ENCODE measurements around the gene FAM32A.
"Not testable (repeated sequence)": the region's sequence is repeated elsewhere in the genome, so short reads cannot be mapped to it uniquely, and the experiment has no call there.

The FAM32A gene

GRCh38 chr19:16175954-16176353 is 9.3 kb upstream of the FAM32A start:
- TF ChIP-seq, protein P1, sequence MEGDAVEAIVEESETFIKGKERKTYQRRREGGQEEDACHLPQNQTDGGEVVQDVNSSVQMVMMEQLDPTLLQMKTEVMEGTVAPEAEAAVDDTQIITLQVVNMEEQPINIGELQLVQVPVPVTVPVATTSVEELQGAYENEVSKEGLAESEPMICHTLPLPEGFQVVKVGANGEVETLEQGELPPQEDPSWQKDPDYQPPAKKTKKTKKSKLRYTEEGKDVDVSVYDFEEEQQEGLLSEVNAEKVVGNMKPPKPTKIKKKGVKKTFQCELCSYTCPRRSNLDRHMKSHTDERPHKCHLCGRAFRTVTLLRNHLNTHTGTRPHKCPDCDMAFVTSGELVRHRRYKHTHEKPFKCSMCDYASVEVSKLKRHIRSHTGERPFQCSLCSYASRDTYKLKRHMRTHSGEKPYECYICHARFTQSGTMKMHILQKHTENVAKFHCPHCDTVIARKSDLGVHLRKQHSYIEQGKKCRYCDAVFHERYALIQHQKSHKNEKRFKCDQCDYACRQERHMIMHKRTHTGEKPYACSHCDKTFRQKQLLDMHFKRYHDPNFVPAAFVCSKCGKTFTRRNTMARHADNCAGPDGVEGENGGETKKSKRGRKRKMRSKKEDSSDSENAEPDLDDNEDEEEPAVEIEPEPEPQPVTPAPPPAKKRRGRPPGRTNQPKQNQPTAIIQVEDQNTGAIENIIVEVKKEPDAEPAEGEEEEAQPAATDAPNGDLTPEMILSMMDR (IDR thresholded peaks at IDR 0.05; ENCODE audit: low read depth, low read length), result no peak
- in situ Hi-C loops (cut with HindIII; ENCODE audit: low sequenced_read_pairs), result no loop called here
- H3K4me3 ChIP-seq (ENCODE audit: low read depth, low read length), result no peak overlapping the region
- DNase-seq (ENCODE audit: low read depth, low spot score), result no peak

GRCh38 chr19:16178866-16179265 is 6.3 kb upstream of the FAM32A start:
- DNase-seq (ENCODE audit: low read depth, low spot score); H3K4me3 ChIP-seq (ENCODE audit: low read depth, low read length); in situ Hi-C loops (cut with HindIII; ENCODE audit: low sequenced_read_pairs): not testable (repeated sequence)

DNA sequence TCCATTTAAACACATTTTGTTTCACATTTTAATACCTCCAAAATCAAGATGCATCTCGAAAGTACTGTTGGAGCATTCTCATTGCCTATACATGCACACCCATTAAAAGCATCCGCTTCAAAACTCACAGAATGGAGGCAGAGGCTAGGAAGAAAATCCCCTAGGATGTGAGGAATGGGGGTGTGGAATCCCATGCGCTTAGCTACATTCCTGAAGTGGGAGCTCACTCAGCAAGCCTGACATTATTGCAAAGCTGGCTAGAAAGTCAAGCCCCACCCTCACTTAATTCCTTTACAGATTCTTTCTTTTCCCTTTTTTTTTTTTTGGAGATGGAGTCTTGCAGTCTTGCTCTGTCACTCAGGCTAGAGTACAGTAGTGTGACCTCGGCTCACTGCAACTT is 4.6 kb upstream of the FAM32A start:
- in situ Hi-C loops (cut with HindIII; ENCODE audit: low sequenced_read_pairs), result no loop called here
- peak; percentile 58 for DNase-seq (ENCODE audit: low read depth, low spot score)
- TF ChIP-seq, protein P1 (IDR thresholded peaks at IDR 0.05; ENCODE audit: low read depth, low read length), result no peak
- no peak overlapping the region for H3K4me3 ChIP-seq (ENCODE audit: low read depth, low read length)

DNA sequence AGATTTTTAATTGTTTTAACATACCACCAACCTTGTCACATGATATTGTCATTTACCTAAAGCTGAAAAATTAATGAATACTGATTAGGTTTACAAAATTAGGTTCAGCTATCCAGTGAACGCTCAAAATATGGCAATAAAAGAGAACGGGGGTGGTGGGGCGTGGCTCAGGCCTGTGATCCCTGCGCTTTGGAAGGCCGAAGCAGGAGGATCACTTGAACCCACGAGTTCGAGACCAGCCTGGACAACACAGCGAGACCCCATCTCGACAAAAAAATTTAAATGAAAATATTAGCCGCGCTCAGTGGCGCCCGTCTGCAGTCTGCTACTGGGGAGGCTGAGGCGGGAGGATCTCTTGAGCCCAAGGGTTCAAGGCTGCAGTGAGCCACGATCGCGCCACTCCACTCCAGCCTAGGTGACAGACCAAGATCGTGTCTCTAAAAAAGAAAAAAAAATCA is 516 bp upstream of the FAM32A start:
- H3K4me3 ChIP-seq (ENCODE audit: low read depth, low read length), result peak overlapping the region; percentile 99

DNA sequence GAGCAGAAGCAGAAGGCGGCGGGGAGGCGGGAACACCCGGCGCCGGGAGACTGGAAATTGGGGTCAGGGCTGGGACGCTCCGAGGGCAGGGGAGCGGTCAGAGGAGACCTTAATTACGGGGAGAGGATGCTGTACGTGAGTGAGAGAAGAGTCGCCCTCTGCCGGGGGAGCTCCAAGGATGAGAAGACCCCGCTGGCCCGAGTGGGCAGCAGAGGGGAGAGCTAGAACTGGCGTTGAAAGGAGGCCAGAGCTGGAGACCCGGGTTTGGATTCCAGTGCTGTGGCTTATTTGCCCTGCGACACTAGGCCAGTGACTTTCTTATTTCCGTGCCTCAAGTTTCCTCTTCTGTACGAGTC is 536 bp downstream of the FAM32A start:
- peak overlapping the region; percentile 99 for H3K4me3 ChIP-seq (ENCODE audit: low read depth, low read length)
- in situ Hi-C loops (cut with HindIII; ENCODE audit: low sequenced_read_pairs), result no loop called here
- TF ChIP-seq, protein P1 (IDR thresholded peaks at IDR 0.05; ENCODE audit: low read depth, low read length), result peak; percentile 59
- peak; percentile 24 for DNase-seq (ENCODE audit: low read depth, low spot score)

More for the DNA sequence above, 516 bp upstream of the FAM32A start:
- in situ Hi-C loops (cut with HindIII; ENCODE audit: low sequenced_read_pairs), result no loop called here
- TF ChIP-seq, protein P1 (IDR thresholded peaks at IDR 0.05; ENCODE audit: low read depth, low read length), result no peak
- no peak for DNase-seq (ENCODE audit: low read depth, low spot score)

DNA sequence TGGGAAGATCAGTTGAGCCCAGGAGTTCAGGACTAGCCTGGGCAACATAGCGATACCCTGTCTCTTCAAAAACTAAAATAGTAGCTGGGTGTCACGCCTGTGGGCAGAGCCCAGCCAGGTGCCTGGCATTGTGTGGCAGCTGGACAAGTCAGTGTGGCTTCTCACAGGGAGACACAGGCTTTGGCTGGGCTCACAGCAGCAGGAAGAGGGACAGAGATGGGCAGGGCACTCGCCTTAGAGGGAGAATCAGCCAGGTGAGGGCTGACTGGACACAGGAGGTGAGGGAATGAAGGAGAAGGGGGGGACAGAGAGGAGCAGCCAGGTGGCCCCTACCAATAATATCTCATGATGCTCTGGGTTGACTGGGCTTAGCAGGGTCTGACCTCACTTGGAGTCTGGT is 3.3 kb downstream of the FAM32A start:
- no peak for DNase-seq (ENCODE audit: low read depth, low spot score)
- H3K4me3 ChIP-seq (ENCODE audit: low read depth, low read length), result no peak overlapping the region
- TF ChIP-seq, protein P1 (IDR thresholded peaks at IDR 0.05; ENCODE audit: low read depth, low read length), result no peak
- in situ Hi-C loops (cut with HindIII; ENCODE audit: low sequenced_read_pairs), result no loop called here

DNA sequence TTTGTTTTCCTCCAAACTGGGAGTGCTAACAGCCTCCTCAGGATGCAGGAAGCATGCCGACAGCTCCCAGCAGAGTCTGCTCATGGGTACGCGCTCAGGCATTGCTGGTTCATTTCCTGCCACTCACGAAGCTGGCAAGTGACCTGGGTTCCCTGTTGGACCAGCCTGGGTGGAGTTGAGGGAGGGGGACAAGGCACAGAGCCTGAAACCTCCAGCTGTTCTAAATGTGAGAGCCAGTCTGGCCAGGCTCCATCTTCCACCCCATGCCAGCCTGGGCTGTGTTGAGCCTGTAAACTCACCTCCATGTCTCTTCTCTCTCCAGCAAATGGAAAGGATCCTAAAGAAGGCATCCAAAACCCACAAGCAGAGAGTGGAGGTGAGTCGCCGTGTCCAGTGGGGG is 5.0 kb downstream of the FAM32A start:
- no peak overlapping the region for H3K4me3 ChIP-seq (ENCODE audit: low read depth, low read length)
- in situ Hi-C loops (cut with HindIII; ENCODE audit: low sequenced_read_pairs), result no loop called here
- no peak for DNase-seq (ENCODE audit: low read depth, low spot score)
- TF ChIP-seq, protein P1 (IDR thresholded peaks at IDR 0.05; ENCODE audit: low read depth, low read length), result no peak
